Ishikawa (cell line): ENCODE results near the gene LECT2.

ENCODE experiments used
- CEBPB ChIP-seq: IDR thresholded peaks from 2 replicates; pipeline ENCODE4 v1.6.1; 2012
- CREB1 ChIP-seq: IDR thresholded peaks from 2 replicates; pipeline ENCODE4 v1.6.1; 2012; ENCODE audit warnings: low read depth
- EGR1 ChIP-seq: IDR thresholded peaks from 2 replicates; pipeline ENCODE4 v1.6.1; 2012
- NFIC ChIP-seq: IDR thresholded peaks from 2 replicates; pipeline ENCODE4 v1.6.1; 2012
- RAD21 ChIP-seq: IDR thresholded peaks from 2 replicates; pipeline ENCODE4 v1.6.1; 2012; ENCODE audit warnings: low read depth
- TAF1 ChIP-seq: IDR thresholded peaks from 2 replicates; pipeline ENCODE4 v1.6.1; 2012; ENCODE audit warnings: low read depth, mild to moderate bottlenecking
- TF ChIP-seq, protein P1 (sequence below): IDR thresholded peaks from 2 replicates; pipeline ENCODE4 v1.6.1; 2012; ENCODE audit warnings: low read depth, mild to moderate bottlenecking
- TF ChIP-seq, protein P2 (sequence below): IDR thresholded peaks from 2 replicates; pipeline ENCODE4 v1.6.1; 2012
- TF ChIP-seq, protein P3 (sequence below): IDR thresholded peaks from 2 replicates; pipeline ENCODE4 v1.6.1; 2012

DNA sequence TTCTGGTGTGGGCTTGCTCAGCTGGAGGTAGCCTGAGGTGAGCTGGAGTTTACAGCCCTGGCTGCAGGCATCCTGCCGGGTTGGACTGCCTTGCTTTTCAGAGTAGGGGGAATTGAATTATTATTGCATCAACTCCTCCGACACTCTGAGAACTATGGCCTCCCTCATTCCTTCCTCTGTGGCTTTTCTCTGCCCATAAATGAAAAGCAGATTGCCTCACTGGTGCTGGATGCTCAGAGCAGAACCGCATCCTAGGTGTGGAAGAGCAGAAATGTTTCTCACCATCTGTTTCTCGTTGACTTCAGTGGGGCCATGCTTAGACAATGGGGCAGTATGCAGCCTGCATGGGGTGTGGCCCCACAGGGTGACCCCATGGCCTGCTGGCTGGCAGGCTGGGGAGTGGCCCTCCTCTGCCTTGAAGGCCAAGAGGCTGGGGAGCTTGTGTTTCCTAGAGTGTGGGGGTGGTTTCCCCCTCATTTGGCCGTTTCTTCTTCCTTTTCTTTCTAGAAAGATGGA, 46.7 kb upstream of the LECT2 start:
- TF ChIP-seq, protein P1, sequence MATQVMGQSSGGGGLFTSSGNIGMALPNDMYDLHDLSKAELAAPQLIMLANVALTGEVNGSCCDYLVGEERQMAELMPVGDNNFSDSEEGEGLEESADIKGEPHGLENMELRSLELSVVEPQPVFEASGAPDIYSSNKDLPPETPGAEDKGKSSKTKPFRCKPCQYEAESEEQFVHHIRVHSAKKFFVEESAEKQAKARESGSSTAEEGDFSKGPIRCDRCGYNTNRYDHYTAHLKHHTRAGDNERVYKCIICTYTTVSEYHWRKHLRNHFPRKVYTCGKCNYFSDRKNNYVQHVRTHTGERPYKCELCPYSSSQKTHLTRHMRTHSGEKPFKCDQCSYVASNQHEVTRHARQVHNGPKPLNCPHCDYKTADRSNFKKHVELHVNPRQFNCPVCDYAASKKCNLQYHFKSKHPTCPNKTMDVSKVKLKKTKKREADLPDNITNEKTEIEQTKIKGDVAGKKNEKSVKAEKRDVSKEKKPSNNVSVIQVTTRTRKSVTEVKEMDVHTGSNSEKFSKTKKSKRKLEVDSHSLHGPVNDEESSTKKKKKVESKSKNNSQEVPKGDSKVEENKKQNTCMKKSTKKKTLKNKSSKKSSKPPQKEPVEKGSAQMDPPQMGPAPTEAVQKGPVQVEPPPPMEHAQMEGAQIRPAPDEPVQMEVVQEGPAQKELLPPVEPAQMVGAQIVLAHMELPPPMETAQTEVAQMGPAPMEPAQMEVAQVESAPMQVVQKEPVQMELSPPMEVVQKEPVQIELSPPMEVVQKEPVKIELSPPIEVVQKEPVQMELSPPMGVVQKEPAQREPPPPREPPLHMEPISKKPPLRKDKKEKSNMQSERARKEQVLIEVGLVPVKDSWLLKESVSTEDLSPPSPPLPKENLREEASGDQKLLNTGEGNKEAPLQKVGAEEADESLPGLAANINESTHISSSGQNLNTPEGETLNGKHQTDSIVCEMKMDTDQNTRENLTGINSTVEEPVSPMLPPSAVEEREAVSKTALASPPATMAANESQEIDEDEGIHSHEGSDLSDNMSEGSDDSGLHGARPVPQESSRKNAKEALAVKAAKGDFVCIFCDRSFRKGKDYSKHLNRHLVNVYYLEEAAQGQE = no peak
- TF ChIP-seq NFIC (no peak), CEBPB (no peak), TAF1 (no peak), EGR1 (no peak), RAD21 (no peak), CREB1 (no peak)
- TF ChIP-seq, protein P2, sequence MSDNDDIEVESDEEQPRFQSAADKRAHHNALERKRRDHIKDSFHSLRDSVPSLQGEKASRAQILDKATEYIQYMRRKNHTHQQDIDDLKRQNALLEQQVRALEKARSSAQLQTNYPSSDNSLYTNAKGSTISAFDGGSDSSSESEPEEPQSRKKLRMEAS = no peak
- TF ChIP-seq, protein P3, sequence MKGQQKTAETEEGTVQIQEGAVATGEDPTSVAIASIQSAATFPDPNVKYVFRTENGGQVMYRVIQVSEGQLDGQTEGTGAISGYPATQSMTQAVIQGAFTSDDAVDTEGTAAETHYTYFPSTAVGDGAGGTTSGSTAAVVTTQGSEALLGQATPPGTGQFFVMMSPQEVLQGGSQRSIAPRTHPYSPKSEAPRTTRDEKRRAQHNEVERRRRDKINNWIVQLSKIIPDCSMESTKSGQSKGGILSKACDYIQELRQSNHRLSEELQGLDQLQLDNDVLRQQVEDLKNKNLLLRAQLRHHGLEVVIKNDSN = no peak
